ENCODE data around the gene OR10A6.

DNA sequence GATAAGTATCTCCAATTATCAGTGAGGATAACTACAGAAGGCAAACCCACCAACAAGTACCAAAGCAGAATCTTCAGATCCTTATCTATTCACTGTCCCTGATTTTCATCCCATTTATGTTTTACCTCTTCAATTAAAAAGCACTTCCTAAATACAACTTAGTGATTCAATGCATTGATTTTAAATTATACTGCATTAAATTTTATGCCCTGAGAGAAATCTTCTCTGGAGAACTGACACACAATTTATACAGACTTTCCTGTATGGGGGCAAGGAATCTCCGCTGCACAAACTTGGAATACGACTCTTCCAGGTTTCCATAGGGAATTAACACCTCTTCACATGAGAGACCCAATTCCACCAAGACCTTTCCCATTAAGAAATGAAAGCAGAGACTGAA lies 10.5 kb upstream of the OR10A6 start, which contains the start of gene OR10A3:
- TF ChIP-seq EP300 (IDR thresholded peaks at IDR 0.05) (no peak), FOXS1 (CRISPR knock-in tag; IDR thresholded peaks at IDR 0.05) (no peak), POLR2A (IDR thresholded peaks at IDR 0.05; ENCODE audit: low read length) (no peak), TFCP2L1 (CRISPR knock-in tag; IDR thresholded peaks at IDR 0.05) (no peak), SMC3 (IDR thresholded peaks at IDR 0.05) (no peak), CTCF (IDR thresholded peaks at IDR 0.05) (no peak), REST (IDR thresholded peaks at IDR 0.05) (no peak)
